ENCODE data around the gene TKT.

- TF ChIP-seq ELF4 (IDR thresholded peaks at IDR 0.05) = no peak
- TF ChIP-seq TARDBP (IDR thresholded peaks at IDR 0.05) = no peak
- TF ChIP-seq CTBP1 (IDR thresholded peaks at IDR 0.05; ENCODE audit: borderline replicate concordance) = no peak
- TF ChIP-seq BHLHE40 (IDR thresholded peaks at IDR 0.05; ENCODE audit: borderline replicate concordance) = no peak
- no peak for TF ChIP-seq FOXM1 (IDR thresholded peaks at IDR 0.05; ENCODE audit: borderline replicate concordance)
- TF ChIP-seq SUZ12 (IDR thresholded peaks at IDR 0.05) = no peak
- no peak for TF ChIP-seq SP1 (IDR thresholded peaks at IDR 0.05)
- TF ChIP-seq FOXA1 (IDR thresholded peaks at IDR 0.05) = no peak
- TF ChIP-seq FOXK2 (IDR thresholded peaks at IDR 0.05) = no peak
These were observed 32.4 kb upstream of the TKT start for GRCh38 chr3:53288214-53288613.
